PFSK-1 (cell line): Measurements from ENCODE around the gene GALNTL6.

Source experiments
- FOXP2 ChIP-seq: optimal IDR thresholded peaks from 2 replicates; pipeline ENCODE3; 2011; ENCODE audit warnings: borderline replicate concordance, control low read depth, inconsistent platforms; ENCODE audit not compliant: insufficient read depth; ENCODE audit errors: extremely low read length, extremely low read depth
- POLR2AphosphoS5 ChIP-seq: IDR thresholded peaks from 2 replicates; pipeline ENCODE4 v1.6.1; 2012; ENCODE audit warnings: low read depth, mild to moderate bottlenecking, control low read depth, low read length, moderate library complexity
- REST ChIP-seq, 2 experiments: IDR thresholded peaks; 2 replicates each; pipeline versions ENCODE4 v1.6.1 to v1.8.0; 2011 to 2012; ENCODE audit warnings: low read depth in 2 of 2, low read length in 2 of 2, control low read depth in 1 of 2, inconsistent platforms in 1 of 2, mild to moderate bottlenecking in 1 of 2, moderate library complexity in 1 of 2; ENCODE audit not compliant: insufficient read depth in 1 of 2
- SIN3A ChIP-seq: IDR thresholded peaks from 2 replicates; pipeline ENCODE4 v1.6.1; 2012; ENCODE audit warnings: mild to moderate bottlenecking, low read length, moderate library complexity, borderline replicate concordance; ENCODE audit not compliant: insufficient read depth
- TAF1 ChIP-seq: IDR thresholded peaks from 2 replicates; pipeline ENCODE4 v1.6.1; 2012; ENCODE audit warnings: low read length, control low read depth, borderline replicate concordance; ENCODE audit not compliant: insufficient read depth

DNA sequence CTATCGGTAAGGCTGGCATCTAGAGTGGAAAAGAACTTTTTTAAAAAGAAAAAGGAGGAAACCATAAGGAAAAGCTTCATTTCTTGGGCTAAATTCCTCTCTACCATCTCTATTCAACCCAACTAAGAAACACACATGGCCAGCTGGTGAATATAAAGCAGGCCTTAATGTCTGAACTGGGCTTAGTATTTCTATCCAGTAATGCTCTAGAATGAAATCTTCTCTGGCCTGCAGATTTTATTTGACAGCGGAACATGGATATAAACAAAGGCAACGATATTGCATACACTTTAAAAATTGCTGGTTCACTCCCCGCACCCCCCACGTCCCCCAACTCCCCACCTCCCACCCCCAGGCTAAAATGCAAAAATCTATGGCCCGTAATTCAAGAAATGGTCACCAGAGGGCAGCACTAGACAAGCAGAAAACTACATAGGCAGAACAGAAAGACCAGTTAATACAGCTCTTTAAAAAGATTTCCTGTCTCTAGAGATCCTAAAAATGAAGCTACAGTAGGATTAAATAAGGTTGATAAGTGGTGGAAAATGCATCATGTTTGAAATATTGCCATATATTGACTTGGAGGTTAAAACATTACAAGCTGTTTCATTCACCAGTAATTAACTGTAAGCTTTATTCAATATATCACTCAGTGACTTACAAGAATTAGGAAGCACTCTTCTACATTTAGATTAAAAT is 1200.2 kb downstream of the GALNTL6 start:
- TF ChIP-seq TAF1 (no peak), SIN3A (no peak), REST (IDR thresholded peaks at IDR 0.05; ENCODE audit: insufficient read depth in 1 of 2, low read depth in 2 of 2, low read length in 2 of 2) (no peak), POLR2AphosphoS5 (no peak), FOXP2 (no peak)
